G401 (cell line): ENCODE measurements around the gene EIF4A3. TPM values are rescaled to one million over a fixed set of nuclear protein-coding genes. Genes with fewer than 3 reads are reported as not detected.
A peak's percentile ranks its signal among the peaks of the same experiment; 100 is the strongest.

Source experiments
- DNase-seq: peaks from one replicate; pipeline ENCODE4 v3.0.0-alpha.2; 2015; ENCODE audit warnings: low spot score
- in situ Hi-C: cut with HindIII; loops from 2 replicates; pipeline ENCODE4 v1.10.0; 2016; ENCODE audit warnings: low sequenced_read_pairs, mixed read lengths
- total RNA-seq: library from RNA; depleted of rRNA; stranded (reverse); fragments of >200 nt; shearing (Covaris generic); gene quantifications from 2 replicates; pipeline ENCODE4 v1.2.3, GENCODE V29; 2014; rRNA removed

EIF4A3 gene
- 239 and 247 TPM in 2 replicates for total RNA-seq

GRCh38 chr17:80147035-80147822 is at the start of gene EIF4A3:
Gene EIF4A3, minus strand, starts transcription at chr17:80147128. Its CDS starts 167 bp downstream, at chr17:80146961.
- in situ Hi-C loops: no loop called here

GRCh38 chr17:80196652-80197051 is 49.7 kb upstream of the EIF4A3 start:
- DNase-seq: no peak
- in situ Hi-C loops: no loop called here

More at GRCh38 chr17:80147035-80147822, at the start of gene EIF4A3:
- peak; percentile 99 for DNase-seq

- no peak for DNase-seq
Measured at GRCh38 chr17:80195671-80196529, 49.0 kb upstream of the EIF4A3 start.

GRCh38 chr17:80195141-80195540 is 48.2 kb upstream of the EIF4A3 start:
- in situ Hi-C loops: no loop called here
- no peak for DNase-seq

More at GRCh38 chr17:80195671-80196529, 49.0 kb upstream of the EIF4A3 start:
- in situ Hi-C loops: no loop called here

- peak; percentile 70 for DNase-seq
Measured at GRCh38 chr17:80191865-80192661, 45.1 kb upstream of the EIF4A3 start.

GRCh38 chr17:80191192-80191591 is 44.3 kb upstream of the EIF4A3 start:
- DNase-seq: no peak
- in situ Hi-C loops: no loop called here

More at GRCh38 chr17:80191865-80192661, 45.1 kb upstream of the EIF4A3 start:
- in situ Hi-C loops: no loop called here

GRCh38 chr17:80190716-80191115 is 43.8 kb upstream of the EIF4A3 start:
- in situ Hi-C loops: no loop called here
- no peak for DNase-seq

- in situ Hi-C loops: no loop called here
- no peak for DNase-seq
Measured at GRCh38 chr17:80189611-80190010, 42.7 kb upstream of the EIF4A3 start.

GRCh38 chr17:80187515-80187941 is 40.6 kb upstream of the EIF4A3 start:
- DNase-seq: no peak
- in situ Hi-C loops: no loop called here

- in situ Hi-C loops: no loop called here
- DNase-seq: no peak
Measured at GRCh38 chr17:80187090-80187489, 40.2 kb upstream of the EIF4A3 start.

- in situ Hi-C loops: no loop called here
Measured at GRCh38 chr17:80185968-80186367, 39.0 kb upstream of the EIF4A3 start.

GRCh38 chr17:80184423-80184714 is 37.4 kb upstream of the EIF4A3 start:
- no peak for DNase-seq
- in situ Hi-C loops: no loop called here

More at GRCh38 chr17:80185968-80186367, 39.0 kb upstream of the EIF4A3 start:
- no peak for DNase-seq

- in situ Hi-C loops: no loop called here
- DNase-seq: no peak
Measured at GRCh38 chr17:80183581-80184422, 36.9 kb upstream of the EIF4A3 start.

- in situ Hi-C loops: no loop called here
Measured at GRCh38 chr17:80182845-80183223, 35.9 kb upstream of the EIF4A3 start.

GRCh38 chr17:80182118-80182844 is 35.4 kb upstream of the EIF4A3 start:
- in situ Hi-C loops: no loop called here
- DNase-seq: no peak

More at GRCh38 chr17:80182845-80183223, 35.9 kb upstream of the EIF4A3 start:
- DNase-seq: no peak

- in situ Hi-C loops: no loop called here
- no peak for DNase-seq
Measured at GRCh38 chr17:80181431-80181830, 34.5 kb upstream of the EIF4A3 start.

GRCh38 chr17:80180192-80180591 is 33.3 kb upstream of the EIF4A3 start:
- in situ Hi-C loops: no loop called here
- DNase-seq: no peak
